Naive thymus-derived CD4-positive, alpha-beta T cell (primary cell): ENCODE measurements around the gene OR6V1. TPM values are rescaled to one million over a fixed set of nuclear protein-coding genes. Genes with fewer than 3 reads are reported as not detected.
A peak's percentile ranks its signal among the peaks of the same experiment; 100 is the strongest.
"Not testable (repeated sequence)": the region's sequence is repeated elsewhere in the genome, so short reads cannot be mapped to it uniquely, and the experiment has no call there.

Source experiments
- ATAC-seq: fragments of 150-1000 bp; cut with Tn5 transposase; 2 replicates; pipeline ENCODE4 v1.10.0; 2021; ENCODE audit warnings: mild to moderate bottlenecking, moderate library complexity
- CTCF ChIA-PET: fragments of 350-600 bp; sonication (Branson Sonifier 250); formaldehyde crosslinking; loops from one replicate; lab custom pipeline; 2021; ENCODE audit warnings: antibody characterized with exemption; lab: Charles Lee
- POLR2A ChIA-PET: fragments of 350-600 bp; sonication (Branson Sonifier 250); formaldehyde crosslinking; loops from one replicate; lab custom pipeline; 2021; ENCODE audit warnings: antibody characterized with exemption, inconsistent platforms; lab: Charles Lee
- DNase-seq, 9 donors: peaks; one replicate each; pipeline versions ENCODE4 v3.0.0 to v3.0.0-alpha.2; 2020 to 2022; ENCODE audit warnings: mixed read lengths in 1 of 9
- H3K27ac ChIP-seq: one replicate; pipeline ENCODE4 v1.7.0; 2013; ENCODE audit warnings: mild to moderate bottlenecking, low read depth, low read length, moderate library complexity
- H3K27me3 ChIP-seq, 2 donors: one replicate each; pipeline ENCODE4 v1.7.0; 2013; ENCODE audit warnings: low read length in 2 of 2, mild to moderate bottlenecking in 2 of 2, moderate library complexity in 2 of 2; ENCODE audit not compliant: control insufficient read depth in 2 of 2, insufficient read depth in 2 of 2
- H3K36me3 ChIP-seq, 3 experiments: 1 replicate in 2 of 3; 2 replicates in 1 of 3; pipeline ENCODE4 v1.7.0; 2013; ENCODE audit warnings: low read length in 3 of 3, mild to moderate bottlenecking in 3 of 3, moderate library complexity in 1 of 3; ENCODE audit not compliant: insufficient read depth in 3 of 3, control insufficient read depth in 2 of 3
- H3K4me1 ChIP-seq, 2 donors: one replicate each; pipeline ENCODE4 v1.7.0; 2013; ENCODE audit warnings: low read length in 2 of 2, mild to moderate bottlenecking in 2 of 2, moderate library complexity in 1 of 2; ENCODE audit not compliant: control insufficient read depth in 2 of 2, insufficient read depth in 2 of 2
- H3K4me3 ChIP-seq: 2 replicates; pipeline ENCODE4 v1.7.0; 2013; ENCODE audit warnings: mild to moderate bottlenecking, low read length
- H3K9me3 ChIP-seq, 3 experiments: 1 replicate in 2 of 3; 2 replicates in 1 of 3; pipeline ENCODE4 v1.7.0; 2013; ENCODE audit warnings: low read length in 3 of 3; ENCODE audit not compliant: control insufficient read depth in 2 of 3
- H3K27ac Mint-ChIP-seq, 9 donors: one replicate each; pipeline ENCODE4 v1.8.0; 2020 to 2022; ENCODE audit warnings: mixed read lengths in 9 of 9, mild to moderate bottlenecking in 8 of 9, moderate library complexity in 5 of 9, inconsistent platforms in 2 of 9
- H3K27me3 Mint-ChIP-seq, 5 donors: one replicate each; pipeline ENCODE4 v1.8.0; 2021 to 2022; ENCODE audit warnings: mixed read lengths in 5 of 5, mild to moderate bottlenecking in 1 of 5
- H3K36me3 Mint-ChIP-seq, 5 donors: one replicate each; pipeline ENCODE4 v1.8.0; 2020 to 2022; ENCODE audit warnings: mixed read lengths in 5 of 5, mild to moderate bottlenecking in 3 of 5, inconsistent platforms in 1 of 5
- H3K4me1 Mint-ChIP-seq, 7 donors: one replicate each; pipeline ENCODE4 v1.8.0; 2020 to 2022; ENCODE audit warnings: mixed read lengths in 7 of 7, mild to moderate bottlenecking in 3 of 7, inconsistent platforms in 1 of 7
- H3K4me3 Mint-ChIP-seq, 10 donors: one replicate each; pipeline ENCODE4 v1.8.0; 2020 to 2022; ENCODE audit warnings: mild to moderate bottlenecking in 10 of 10, mixed read lengths in 10 of 10, moderate library complexity in 6 of 10, inconsistent platforms in 2 of 10
- H3K9me3 Mint-ChIP-seq, 11 donors: one replicate each; pipeline ENCODE4 v1.8.0; 2020 to 2022; ENCODE audit warnings: mixed read lengths in 11 of 11, mild to moderate bottlenecking in 4 of 11, inconsistent platforms in 1 of 11, moderate library complexity in 1 of 11
- intact Hi-C, 2 donors: fragments of 100-400 bp; cut with micrococcal nuclease; formaldehyde crosslinking; loops; one replicate each; pipeline ENCODE4 v1.15.1; 2023
- polyA plus RNA-seq, 2 donors: library from polyadenylated mRNA; unstranded; fragments of 300-500 nt; fragmentation: Illumina TruSeq; gene quantifications; one replicate each; pipeline ENCODE4 v1.2.3, GENCODE V29; 2021
- total RNA-seq, 6 experiments: library from RNA in 5 of 6; stranded (reverse) in 5 of 6; gene quantifications; 1 replicate in 5 of 6; 2 replicates in 1 of 6; pipeline ENCODE4 v1.2.3 and lab custom pipeline; 2021 to 2026

OR6V1 gene
- total and polyA plus RNA-seq, 7 experiments from 2014 or later = not detected

DNA sequence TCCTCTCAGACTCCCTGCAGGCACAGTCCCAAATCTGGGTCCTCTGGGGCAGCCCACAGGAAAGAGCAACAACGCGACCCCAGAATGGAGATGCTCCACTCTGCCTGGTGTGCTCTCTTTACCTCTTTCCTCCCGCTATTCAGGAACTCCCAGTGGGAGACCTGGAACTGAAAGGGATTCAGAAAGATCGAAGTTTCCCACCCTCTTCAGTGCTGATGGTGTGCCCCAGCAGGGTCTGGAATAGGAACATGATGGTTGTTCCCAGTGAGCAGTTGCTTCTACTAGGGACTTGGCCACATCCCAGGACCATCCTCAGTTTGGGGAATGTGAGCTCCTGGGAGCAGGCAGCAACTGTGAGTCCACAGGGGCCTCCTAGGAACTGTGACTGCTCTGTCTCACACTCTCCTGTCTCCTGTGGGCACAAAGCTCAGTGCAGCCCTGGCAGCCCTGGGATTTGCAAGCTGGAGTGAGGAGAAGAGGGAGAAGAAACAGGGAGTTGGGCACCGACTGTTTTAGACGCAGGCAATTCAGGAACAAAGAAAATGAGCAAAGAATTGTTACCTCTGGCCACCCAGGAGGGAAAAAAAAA lies 17.9 kb downstream of the OR6V1 start:
- intact Hi-C loops = no loop called here
- POLR2A ChIA-PET = no interaction called here
- Mint-ChIP-seq H3K27ac (no peak overlapping the region), H3K4me1 (no peaks in the 10 kb centered on the region), H3K4me3 (no peak overlapping the region), H3K27me3 (peaks cover 2 to 29% (median 23%) of the 10 kb centered on the region in 5 donors), H3K9me3 (peaks cover 0 to 2% (median 0%) of the 10 kb centered on the region in 11 donors), H3K36me3 (no peaks in the 10 kb centered on the region)
- no peaks in the 10 kb centered on the region for H3K27me3 ChIP-seq
- H3K36me3 ChIP-seq = no peaks in the 10 kb centered on the region
- no peak overlapping the region for H3K4me3 ChIP-seq
- H3K4me1 ChIP-seq = no peaks in the 10 kb centered on the region
- CTCF ChIA-PET = no interaction called here
- no peak overlapping the region for H3K27ac ChIP-seq
- H3K9me3 ChIP-seq = no peaks in the 10 kb centered on the region
- DNase-seq = no peak
- ATAC-seq = no peak

DNA sequence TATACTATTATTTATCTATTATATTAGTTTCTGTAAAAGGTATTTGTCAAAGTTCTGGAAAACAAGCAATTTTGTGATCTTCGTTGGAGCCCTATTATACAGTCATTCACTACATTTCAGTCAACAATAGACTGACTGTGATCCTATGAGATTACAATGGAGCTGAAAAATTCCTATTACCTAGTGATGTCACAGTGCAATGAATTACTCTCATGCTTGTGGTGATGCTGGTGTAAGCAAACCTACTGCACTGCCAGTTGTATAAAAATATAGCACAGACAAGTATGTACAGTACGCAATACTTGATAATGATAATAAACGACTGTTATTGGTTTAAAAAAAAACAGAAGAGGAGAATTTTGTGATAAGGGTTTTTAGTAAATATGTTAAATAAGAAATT lies 21.4 kb downstream of the OR6V1 start:
- H3K36me3 Mint-ChIP-seq = peaks cover 0 to 6% (median 3%) of the 10 kb centered on the region in 5 donors
- ChIA-PET CTCF (no interaction called here), POLR2A (no interaction called here)
- H3K4me1 Mint-ChIP-seq = no peaks in the 10 kb centered on the region
- no peak overlapping the region for H3K4me3 Mint-ChIP-seq
- intact Hi-C loops = no loop called here
- H3K27ac Mint-ChIP-seq = no peak overlapping the region
- peaks cover 0 to 5% (median 2%) of the 10 kb centered on the region in 11 donors for H3K9me3 Mint-ChIP-seq
- no peak for ATAC-seq
- H3K27me3 Mint-ChIP-seq = peaks cover 6 to 43% (median 38%) of the 10 kb centered on the region in 5 donors
- Histone ChIP-seq H3K27ac (no peak overlapping the region), H3K9me3 (no peaks in the 10 kb centered on the region), H3K36me3 (no peaks in the 10 kb centered on the region), H3K4me3 (no peak overlapping the region), H3K4me1 (no peaks in the 10 kb centered on the region), H3K27me3 (no peaks in the 10 kb centered on the region)
- no peak for DNase-seq

- no peaks in the 10 kb centered on the region for H3K4me1 ChIP-seq
- ATAC-seq (no peak), DNase-seq (no peak)
- no peaks in the 10 kb centered on the region for H3K36me3 ChIP-seq
- H3K9me3 ChIP-seq = no peaks in the 10 kb centered on the region
- Mint-ChIP-seq H3K27me3 (peaks cover 6 to 49% (median 38%) of the 10 kb centered on the region in 5 donors), H3K4me1 (no peaks in the 10 kb centered on the region), H3K36me3 (peaks cover 0 to 7% (median 3%) of the 10 kb centered on the region in 5 donors), H3K27ac (no peak overlapping the region), H3K9me3 (peaks cover 0 to 6% (median 2%) of the 10 kb centered on the region in 11 donors), H3K4me3 (no peak overlapping the region)
- no peak overlapping the region for H3K4me3 ChIP-seq
- H3K27me3 ChIP-seq = no peaks in the 10 kb centered on the region
- ChIA-PET CTCF (no interaction called here), POLR2A (no interaction called here)
- no peak overlapping the region for H3K27ac ChIP-seq
- intact Hi-C loops = no loop called here
These were observed 22.0 kb downstream of the OR6V1 start for GRCh38 chr7:143074141-143074540.

GRCh38 chr7:143085109-143085508 lies 33.0 kb downstream of the OR6V1 start:
- DNase-seq = no peak
- H3K27ac ChIP-seq = no peak overlapping the region
- H3K36me3 ChIP-seq = no peaks in the 10 kb centered on the region
- Mint-ChIP-seq H3K4me1 (peaks cover 0 to 2% (median 0%) of the 10 kb centered on the region in 7 donors), H3K4me3 (no peak overlapping the region), H3K27ac (no peak overlapping the region), H3K36me3 (peaks cover 0 to 7% (median 0%) of the 10 kb centered on the region in 5 donors), H3K9me3 (peaks cover 0 to 37% (median 15%) of the 10 kb centered on the region in 11 donors), H3K27me3 (peaks cover 3 to 33% (median 26%) of the 10 kb centered on the region in 5 donors)
- no peaks in the 10 kb centered on the region for H3K27me3 ChIP-seq
- H3K4me1 ChIP-seq = no peaks in the 10 kb centered on the region
- ATAC-seq = peak; percentile 41
- no peak overlapping the region for H3K4me3 ChIP-seq
- CTCF ChIA-PET = no interaction called here
- intact Hi-C loops = no loop called here
- POLR2A ChIA-PET = no interaction called here
- H3K9me3 ChIP-seq = no peaks in the 10 kb centered on the region

GRCh38 chr7:143085610-143086009 lies 33.5 kb downstream of the OR6V1 start:
- H3K4me3 Mint-ChIP-seq, H3K27ac Mint-ChIP-seq, H3K9me3 ChIP-seq, H3K4me1 Mint-ChIP-seq, H3K36me3 ChIP-seq, H3K27me3 ChIP-seq, intact Hi-C loops, H3K4me1 ChIP-seq, H3K36me3 Mint-ChIP-seq, ATAC-seq, POLR2A ChIA-PET, H3K4me3 ChIP-seq, H3K27ac ChIP-seq, DNase-seq, CTCF ChIA-PET: not testable (repeated sequence)
- H3K9me3 Mint-ChIP-seq = peaks cover 0 to 36% (median 16%) of the 10 kb centered on the region in 11 donors
- peaks cover 3 to 33% (median 26%) of the 10 kb centered on the region in 5 donors for H3K27me3 Mint-ChIP-seq

- H3K4me1 ChIP-seq, intact Hi-C loops, H3K4me3 ChIP-seq, H3K4me3 Mint-ChIP-seq, H3K27ac Mint-ChIP-seq, ATAC-seq, POLR2A ChIA-PET, H3K27ac ChIP-seq, H3K4me1 Mint-ChIP-seq, H3K9me3 ChIP-seq, CTCF ChIA-PET, H3K36me3 ChIP-seq, H3K36me3 Mint-ChIP-seq, H3K27me3 ChIP-seq, DNase-seq: not testable (repeated sequence)
- peaks cover 5 to 29% (median 27%) of the 10 kb centered on the region in 5 donors for H3K27me3 Mint-ChIP-seq
- H3K9me3 Mint-ChIP-seq = peaks cover 2 to 30% (median 11%) of the 10 kb centered on the region in 11 donors
These were observed 36.5 kb downstream of the OR6V1 start for GRCh38 chr7:143088549-143089231.
